Measurements from ENCODE around the gene ZNF385D. TPM values are rescaled to one million over a fixed set of nuclear protein-coding genes. Genes with fewer than 3 reads are reported as not detected.

Gene ZNF385D
- total RNA-seq, 4 donors from 2014 or later, result 2.7 to 41.4 (median 8.8) TPM

DNA sequence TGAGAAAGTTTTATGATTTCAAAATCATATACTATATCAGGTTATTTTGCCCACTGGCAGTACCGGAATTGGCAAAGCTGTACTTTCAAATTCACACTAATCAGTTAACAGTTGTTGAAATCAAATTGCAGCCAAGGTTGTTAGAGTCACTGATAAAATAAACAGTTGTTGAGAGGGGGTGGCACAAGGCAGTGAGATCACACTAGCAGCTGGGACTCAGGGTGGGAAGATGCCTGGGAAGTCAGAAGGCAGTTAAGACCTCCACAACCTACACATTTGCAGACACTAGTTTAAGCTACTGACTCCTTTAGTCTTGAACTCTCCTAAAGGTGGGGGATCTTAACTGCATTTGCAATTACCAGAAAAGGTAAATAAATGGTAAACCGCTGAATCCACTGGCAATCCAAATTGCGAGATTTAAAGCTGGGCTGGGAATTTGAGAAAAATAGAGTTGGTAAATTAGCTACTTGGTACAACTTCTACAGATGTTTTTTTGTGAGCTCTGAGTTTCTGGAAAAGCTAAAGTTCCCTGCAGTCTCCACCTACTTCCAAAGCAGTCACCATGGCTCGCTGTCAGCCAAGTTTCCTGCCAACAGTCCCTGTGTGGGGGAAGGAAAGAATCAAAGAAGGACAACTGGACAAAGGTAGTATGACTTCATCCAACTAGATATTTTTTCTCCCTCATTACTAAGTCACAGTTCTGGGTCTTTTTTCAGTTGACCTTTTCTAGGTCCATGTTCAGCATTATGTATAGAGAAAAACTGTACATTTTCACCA lies 105.7 kb downstream of the ZNF385D start:
- TF ChIP-seq, protein P1, sequence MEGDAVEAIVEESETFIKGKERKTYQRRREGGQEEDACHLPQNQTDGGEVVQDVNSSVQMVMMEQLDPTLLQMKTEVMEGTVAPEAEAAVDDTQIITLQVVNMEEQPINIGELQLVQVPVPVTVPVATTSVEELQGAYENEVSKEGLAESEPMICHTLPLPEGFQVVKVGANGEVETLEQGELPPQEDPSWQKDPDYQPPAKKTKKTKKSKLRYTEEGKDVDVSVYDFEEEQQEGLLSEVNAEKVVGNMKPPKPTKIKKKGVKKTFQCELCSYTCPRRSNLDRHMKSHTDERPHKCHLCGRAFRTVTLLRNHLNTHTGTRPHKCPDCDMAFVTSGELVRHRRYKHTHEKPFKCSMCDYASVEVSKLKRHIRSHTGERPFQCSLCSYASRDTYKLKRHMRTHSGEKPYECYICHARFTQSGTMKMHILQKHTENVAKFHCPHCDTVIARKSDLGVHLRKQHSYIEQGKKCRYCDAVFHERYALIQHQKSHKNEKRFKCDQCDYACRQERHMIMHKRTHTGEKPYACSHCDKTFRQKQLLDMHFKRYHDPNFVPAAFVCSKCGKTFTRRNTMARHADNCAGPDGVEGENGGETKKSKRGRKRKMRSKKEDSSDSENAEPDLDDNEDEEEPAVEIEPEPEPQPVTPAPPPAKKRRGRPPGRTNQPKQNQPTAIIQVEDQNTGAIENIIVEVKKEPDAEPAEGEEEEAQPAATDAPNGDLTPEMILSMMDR (IDR thresholded peaks at IDR 0.05), result no peak
- DNase-seq (ENCODE audit: low spot score), result no peak
- ATAC-seq (ENCODE audit: low FRiP score), result peak; percentile 57

DNA sequence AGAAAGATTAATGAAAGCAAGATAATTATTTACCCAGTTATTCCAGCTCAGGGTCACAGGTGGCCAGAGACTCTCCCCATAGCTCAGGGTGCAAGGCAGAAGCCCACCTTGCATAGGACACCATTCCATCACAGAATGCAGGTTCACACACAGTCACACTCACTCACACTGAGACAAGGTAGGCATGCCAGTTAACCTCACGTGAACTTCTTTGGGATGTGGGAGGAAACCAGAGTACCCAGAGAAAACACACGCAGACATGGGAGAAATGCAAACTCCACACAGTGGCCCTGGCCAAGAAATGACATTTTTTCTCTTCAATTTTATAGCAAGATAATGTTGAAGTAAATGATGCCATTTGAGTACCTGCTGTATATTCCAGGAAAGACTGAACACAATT lies 106.7 kb downstream of the ZNF385D start:
- ATAC-seq (ENCODE audit: low FRiP score), result no peak
- TF ChIP-seq, protein P1 (IDR thresholded peaks at IDR 0.05), result no peak

DNA sequence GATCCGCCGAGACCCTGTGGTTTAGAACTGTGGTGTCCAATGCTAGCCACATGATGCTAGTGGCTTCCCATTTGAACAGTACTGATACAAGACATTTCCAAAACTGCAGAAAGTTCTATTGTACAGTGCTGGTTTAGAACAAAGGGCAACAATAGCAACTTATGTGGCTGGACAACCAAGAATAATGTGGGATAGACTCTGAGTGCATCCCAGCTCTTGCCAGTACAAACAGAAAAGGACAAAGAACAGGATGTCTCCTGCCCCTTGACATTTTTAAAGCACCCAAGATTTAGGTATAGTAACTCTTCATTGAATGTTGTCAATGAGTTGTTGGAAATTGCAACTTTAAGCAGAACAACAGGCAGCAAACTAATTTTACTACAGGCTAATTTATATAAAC lies 107.3 kb downstream of the ZNF385D start:
- DNase-seq (ENCODE audit: low spot score) (no peak), ATAC-seq (ENCODE audit: low FRiP score) (no peak)
- TF ChIP-seq, protein P1 (IDR thresholded peaks at IDR 0.05), result no peak

More for the DNA sequence above, 106.7 kb downstream of the ZNF385D start:
- DNase-seq (ENCODE audit: low spot score), result no peak

DNA sequence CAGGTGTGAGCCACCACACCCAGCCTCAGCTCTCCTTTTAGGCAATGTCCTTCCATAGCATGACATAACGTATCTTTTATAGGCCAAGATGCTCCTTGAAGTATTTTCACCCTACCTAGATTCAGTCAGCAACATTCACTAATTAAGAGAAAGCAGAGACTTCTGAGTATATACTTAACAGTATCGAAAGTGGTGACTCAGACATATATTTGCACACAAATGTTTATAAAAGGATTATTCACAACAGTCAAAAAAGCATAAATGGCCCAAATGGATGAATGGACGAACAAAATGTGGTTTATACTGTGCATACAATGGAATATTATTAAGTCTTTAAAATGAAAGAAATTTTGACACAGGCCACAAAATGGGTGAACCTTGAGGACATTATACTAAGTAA lies 108.6 kb downstream of the ZNF385D start:
- TF ChIP-seq, protein P1 (IDR thresholded peaks at IDR 0.05), result no peak
- DNase-seq (ENCODE audit: low spot score) (no peak), ATAC-seq (ENCODE audit: low FRiP score) (no peak)

DNA sequence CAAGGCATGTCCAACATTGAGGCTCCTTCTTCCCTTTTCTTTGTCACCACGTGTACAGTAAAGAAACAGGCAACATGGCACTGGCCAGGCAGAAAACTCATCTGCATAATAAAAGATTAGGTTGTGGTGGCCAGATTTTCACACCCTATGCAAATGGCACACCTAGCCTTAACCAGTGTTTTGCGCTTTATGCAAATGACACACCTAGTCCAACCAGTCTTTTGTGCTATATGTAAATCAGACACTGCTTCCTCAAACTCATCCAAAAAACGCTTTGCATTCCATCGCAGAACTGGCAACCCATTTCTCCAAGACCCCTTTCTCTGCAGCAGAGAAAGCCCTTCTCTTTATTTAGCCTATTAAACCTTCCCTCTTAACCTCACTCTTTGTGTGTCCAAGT lies 109.1 kb downstream of the ZNF385D start:
- DNase-seq (ENCODE audit: low spot score) (no peak), ATAC-seq (ENCODE audit: low FRiP score) (no peak)
- TF ChIP-seq, protein P1 (IDR thresholded peaks at IDR 0.05), result no peak

DNA sequence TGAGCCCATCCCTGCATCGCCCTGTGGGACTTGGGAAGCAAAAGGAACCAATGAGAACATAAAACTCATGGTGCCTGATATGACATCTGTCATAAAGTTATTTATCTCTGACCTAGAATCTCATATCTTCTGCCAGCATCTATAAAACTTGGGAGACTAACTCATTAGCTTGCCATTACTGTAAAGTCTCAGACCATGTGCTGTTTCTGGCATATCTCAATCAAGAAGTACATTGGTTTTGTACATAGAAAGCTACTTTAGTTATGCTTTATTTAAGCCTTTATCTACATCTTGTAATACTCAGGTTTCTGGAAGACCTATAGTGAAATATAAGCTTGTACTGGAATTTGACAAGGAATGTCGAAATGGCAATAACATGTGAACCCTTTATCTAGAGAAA lies 112.5 kb downstream of the ZNF385D start:
- TF ChIP-seq, protein P1 (IDR thresholded peaks at IDR 0.05), result no peak
- no peak for ATAC-seq (ENCODE audit: low FRiP score)

DNA sequence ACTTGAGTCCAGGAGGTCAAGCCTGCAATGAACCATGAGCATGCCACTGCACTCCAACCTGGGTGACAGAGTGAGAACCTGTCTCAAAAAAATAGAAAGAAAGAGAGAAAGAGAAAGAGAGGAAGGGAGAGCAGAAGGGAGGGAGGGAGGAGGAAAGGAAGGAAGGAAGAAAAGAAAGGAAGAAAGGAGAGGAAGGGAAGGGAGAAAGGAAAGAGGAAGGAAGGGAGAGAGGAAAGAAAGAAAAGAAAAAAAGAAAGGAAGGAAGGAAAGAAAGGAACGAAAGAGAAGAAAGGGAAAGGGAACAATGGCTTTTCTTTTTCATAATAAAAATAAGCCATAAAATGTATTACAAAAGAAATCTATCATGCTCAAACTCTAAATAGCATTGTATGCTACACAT lies 116.9 kb downstream of the ZNF385D start:
- TF ChIP-seq, protein P1 (IDR thresholded peaks at IDR 0.05), result no peak
- no peak for ATAC-seq (ENCODE audit: low FRiP score)
- DNase-seq (ENCODE audit: low spot score), result no peak

More for the DNA sequence above, 112.5 kb downstream of the ZNF385D start:
- no peak for DNase-seq (ENCODE audit: low spot score)

All from omental fat pad (tissue), 4 donors.